Stomach (tissue), 9 donors: ENCODE measurements around the gene EIF3D. TPM values are rescaled to one million over a fixed set of nuclear protein-coding genes. Genes with fewer than 3 reads are reported as not detected.
A peak's percentile ranks its signal among the peaks of the same experiment; 100 is the strongest.

ENCODE experiments used
- DNase-seq, 2 donors: peaks; one replicate each; pipeline versions ENCODE4 v3.0.0 to v3.0.0-alpha.2; 2013 to 2019
- H3K27ac ChIP-seq, 5 donors: fragments of 200-600 bp in 4 of 5; sonication (generic) in 4 of 5; one replicate each; pipeline ENCODE4 v1.5.1; 2013 to 2019; ENCODE audit warnings: mild to moderate bottlenecking in 1 of 5, moderate library complexity in 1 of 5
- H3K27me3 ChIP-seq, 3 donors: fragments of 200-600 bp; sonication (generic); one replicate each; pipeline ENCODE4 v1.5.1; 2017 to 2019; ENCODE audit warnings: mixed run types in 1 of 3
- H3K36me3 ChIP-seq, 4 donors: fragments of 200-600 bp; sonication (generic); 1 replicate in 3 of 4; 2 replicates in 1 of 4; pipeline ENCODE4 v1.5.1; 2016 to 2019
- H3K4me1 ChIP-seq, 4 donors: fragments of 200-600 bp; sonication (generic); one replicate each; pipeline ENCODE4 v1.5.1; 2016 to 2019
- H3K4me3 ChIP-seq, 4 donors: fragments of 200-600 bp; sonication (generic) in 3 of 4; one replicate each; pipeline ENCODE4 v1.5.1; 2016 to 2019; ENCODE audit warnings: mild to moderate bottlenecking in 1 of 4
- H3K9me3 ChIP-seq, 4 donors: fragments of 200-600 bp; sonication (generic); one replicate each; pipeline ENCODE4 v1.5.1; 2016 to 2019
- EP300 ChIP-seq: sonication (generic); formaldehyde crosslinking; IDR thresholded peaks from one replicate; pipeline ENCODE4 v1.6.1; 2017; ENCODE audit warnings: antibody characterized with exemption
- POLR2A ChIP-seq, 4 donors: fragments of 450-650 bp; IDR thresholded peaks; one replicate each; pipeline ENCODE4 v1.6.1; 2016; ENCODE audit warnings: antibody characterized with exemption in 4 of 4, control low read depth in 2 of 4, mild to moderate bottlenecking in 1 of 4, moderate library complexity in 1 of 4
- POLR2AphosphoS5 ChIP-seq, 3 donors: sonication (generic); formaldehyde crosslinking; IDR thresholded peaks; one replicate each; pipeline ENCODE4 v1.6.1; 2016; ENCODE audit warnings: antibody characterized with exemption in 3 of 3
- WGBS, 5 donors: extraction: QIAGEN DNeasy Blood & Tissue Kit in 3 of 5; methylation state at CpG; one replicate each; pipeline versions ENCODE4 v1.1.5 to v1.1.7; 2013 to 2018; 5-methylcytosine and 5-hydroxymethylcytosine counted together
- intact Hi-C: fragments of 100-400 bp; cut with DNase I; formaldehyde crosslinking; loops from one replicate; pipeline ENCODE4 v1.15.1; 2023; ENCODE audit warnings: low total_unique reads
- polyA plus RNA-seq, 3 donors: library from polyadenylated mRNA; stranded (reverse); fragments of 200-250 nt; gene quantifications; one replicate each; pipeline ENCODE4 v1.2.3, GENCODE V29; 2013
- total RNA-seq, 5 donors: library from RNA; depleted of rRNA; stranded (reverse); fragments of >200 nt; gene quantifications; one replicate each; pipeline versions ENCODE4 v1.1.0 to v1.2.3, GENCODE V29; 2014 to 2016
- TF ChIP-seq, protein P1 (sequence below), 7 experiments: fragments of 450-650 bp in 4 of 7; fragments of 200-600 bp in 3 of 7; sonication (generic) in 3 of 7; IDR thresholded peaks; one replicate each; pipeline ENCODE4 v1.5.1; 2016 to 2019; ENCODE audit warnings: antibody characterized with exemption in 7 of 7, control low read depth in 2 of 7, mild to moderate bottlenecking in 1 of 7
- donor health status: healthy with polysubstance abuse.
- donor health status: Bipolar disorder and iron deficiency.
- donor health status: healthy.

Gene EIF3D
- total and polyA plus RNA-seq, 8 donors = 80.4 to 242 (median 187) TPM

DNA sequence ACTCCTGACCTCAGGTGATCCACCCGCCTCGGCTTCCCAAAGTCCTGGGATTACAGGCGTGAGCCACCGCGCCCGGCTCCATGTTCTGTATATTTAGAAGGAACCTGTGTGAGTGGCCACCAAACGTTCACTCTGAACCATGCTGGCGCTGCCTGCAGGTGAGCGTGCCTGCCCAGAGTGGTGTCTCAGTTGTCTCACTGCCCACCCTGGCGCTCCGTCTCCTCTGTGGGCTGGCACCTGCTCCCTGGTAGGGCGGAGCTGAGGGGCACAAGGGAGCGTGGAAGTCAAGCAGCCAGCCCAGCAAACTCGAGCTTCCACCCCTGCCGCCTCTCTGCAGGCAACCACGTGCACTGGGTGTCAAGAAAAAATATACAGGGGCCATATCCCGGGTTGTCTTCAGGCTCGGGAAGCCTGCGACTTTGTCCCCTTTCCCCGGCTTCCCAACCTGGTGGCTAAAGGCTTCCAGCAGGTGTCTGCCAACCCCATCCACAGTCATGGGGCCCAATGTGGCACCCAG, 64.2 kb downstream of the EIF3D start:
- H3K9me3 ChIP-seq = no peaks in the 10 kb centered on the region

DNA sequence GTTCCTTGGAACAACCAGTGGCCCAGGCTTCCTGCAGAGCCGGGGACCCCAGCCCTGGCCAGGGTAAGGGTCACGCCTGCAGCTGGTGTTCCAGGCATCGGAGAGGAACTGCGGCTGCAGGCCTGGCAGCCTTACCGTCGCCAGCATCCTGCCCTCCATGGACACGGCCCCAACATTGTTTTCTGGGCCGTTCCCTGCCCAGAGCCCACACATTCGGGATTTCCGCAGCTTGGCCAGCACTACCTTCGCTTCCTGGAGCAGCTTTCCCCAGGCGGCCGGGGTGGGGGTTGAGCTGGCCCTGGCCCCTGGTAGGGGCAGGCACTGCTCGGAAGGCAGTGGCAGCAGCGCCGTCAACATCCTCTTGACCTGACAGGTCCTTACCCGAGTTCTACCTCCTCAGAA, 65.2 kb downstream of the EIF3D start:
- peaks cover 3 to 19% (median 17%) of the 10 kb centered on the region in 4 donors for H3K36me3 ChIP-seq
- TF ChIP-seq, protein P1, sequence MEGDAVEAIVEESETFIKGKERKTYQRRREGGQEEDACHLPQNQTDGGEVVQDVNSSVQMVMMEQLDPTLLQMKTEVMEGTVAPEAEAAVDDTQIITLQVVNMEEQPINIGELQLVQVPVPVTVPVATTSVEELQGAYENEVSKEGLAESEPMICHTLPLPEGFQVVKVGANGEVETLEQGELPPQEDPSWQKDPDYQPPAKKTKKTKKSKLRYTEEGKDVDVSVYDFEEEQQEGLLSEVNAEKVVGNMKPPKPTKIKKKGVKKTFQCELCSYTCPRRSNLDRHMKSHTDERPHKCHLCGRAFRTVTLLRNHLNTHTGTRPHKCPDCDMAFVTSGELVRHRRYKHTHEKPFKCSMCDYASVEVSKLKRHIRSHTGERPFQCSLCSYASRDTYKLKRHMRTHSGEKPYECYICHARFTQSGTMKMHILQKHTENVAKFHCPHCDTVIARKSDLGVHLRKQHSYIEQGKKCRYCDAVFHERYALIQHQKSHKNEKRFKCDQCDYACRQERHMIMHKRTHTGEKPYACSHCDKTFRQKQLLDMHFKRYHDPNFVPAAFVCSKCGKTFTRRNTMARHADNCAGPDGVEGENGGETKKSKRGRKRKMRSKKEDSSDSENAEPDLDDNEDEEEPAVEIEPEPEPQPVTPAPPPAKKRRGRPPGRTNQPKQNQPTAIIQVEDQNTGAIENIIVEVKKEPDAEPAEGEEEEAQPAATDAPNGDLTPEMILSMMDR (IDR thresholded peaks at IDR 0.05) = no peak
- TF ChIP-seq EP300 (peak; percentile 61), POLR2A (IDR thresholded peaks at IDR 0.05) (no peak), POLR2AphosphoS5 (IDR thresholded peaks at IDR 0.05) (peak in 2 of 3 donors; percentile 4 to 39)
- peak overlapping the region; percentile 7 to 94 (median 82) for H3K27ac ChIP-seq
- H3K9me3 ChIP-seq = no peaks in the 10 kb centered on the region
- WGBS, 5 donors = 72 to 92% (median 86%) methylated on average over 7 to 17 of the region's 17 CpGs
- no peaks in the 10 kb centered on the region for H3K27me3 ChIP-seq
- DNase-seq = no peak
- intact Hi-C loops = no loop called here
- H3K4me3 ChIP-seq = no peak overlapping the region
- peaks cover 30 to 79% (median 51%) of the 10 kb centered on the region in 4 donors for H3K4me1 ChIP-seq

More for the DNA sequence above, 64.2 kb downstream of the EIF3D start:
- intact Hi-C loops = no loop called here
- Histone ChIP-seq H3K36me3 (peaks cover 3 to 19% (median 17%) of the 10 kb centered on the region in 4 donors), H3K4me3 (no peak overlapping the region), H3K4me1 (peaks cover 40 to 81% (median 55%) of the 10 kb centered on the region in 4 donors), H3K27ac (peak overlapping the region; percentile 75 to 94 (median 82)), H3K27me3 (no peaks in the 10 kb centered on the region)
- TF ChIP-seq POLR2AphosphoS5 (IDR thresholded peaks at IDR 0.05) (no peak), POLR2A (IDR thresholded peaks at IDR 0.05) (no peak), EP300 (no peak)
- TF ChIP-seq, protein P1 (IDR thresholded peaks at IDR 0.05) = no peak
- WGBS, 5 donors = 63 to 72% (median 68%) methylated on average over 16 to 20 of the region's 20 CpGs
- no peak for DNase-seq

DNA sequence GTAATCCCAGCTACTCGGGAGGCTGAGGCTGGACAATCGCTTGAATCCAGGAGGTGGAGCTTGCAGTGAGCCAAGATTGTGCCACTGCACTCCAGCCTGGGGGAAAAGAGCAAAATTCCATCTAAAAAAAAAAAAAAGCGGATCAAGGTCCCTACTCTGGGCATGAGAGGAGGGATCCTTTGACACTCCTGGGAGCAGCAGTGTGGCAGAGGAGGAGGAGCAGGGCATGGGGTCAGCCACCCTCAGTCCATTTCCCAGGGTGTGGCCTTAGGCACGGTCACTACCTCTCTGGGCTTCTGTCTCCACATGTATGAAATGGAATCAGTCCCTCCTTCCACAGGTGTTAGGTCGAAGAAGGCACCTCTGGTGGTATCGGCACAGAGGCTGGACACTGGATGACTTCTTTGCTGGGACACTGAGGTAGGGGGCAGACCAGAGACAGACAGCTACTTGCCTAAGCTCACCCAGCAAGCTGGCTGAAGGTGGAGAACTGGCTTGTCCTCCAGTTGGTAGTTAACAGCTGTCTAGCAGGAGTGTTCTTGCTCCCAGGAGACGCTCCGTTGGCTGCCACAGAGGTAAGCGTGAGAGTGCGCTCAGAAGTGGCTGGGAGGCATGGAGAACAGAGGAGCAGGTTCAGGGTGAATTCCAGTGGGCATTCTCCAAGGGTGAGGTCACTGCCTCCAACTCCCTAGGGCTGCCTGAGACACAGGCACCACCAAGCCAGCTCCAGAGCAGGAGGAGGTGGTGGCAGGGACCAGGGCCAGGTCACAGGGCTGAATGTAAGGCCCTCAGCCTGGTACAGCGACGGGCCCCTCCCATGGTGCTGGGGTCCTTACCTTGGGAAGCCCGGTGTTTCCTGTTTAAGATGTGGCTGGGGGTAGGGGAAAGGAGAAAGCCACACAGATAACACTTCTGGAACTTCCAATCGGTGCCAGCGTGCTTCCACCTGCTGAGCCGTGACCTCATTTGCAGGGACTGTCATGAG, 67.0 kb downstream of the EIF3D start:
- H3K4me3 ChIP-seq = no peak overlapping the region
- no peaks in the 10 kb centered on the region for H3K27me3 ChIP-seq
- H3K36me3 ChIP-seq = peaks cover 3 to 10% (median 6%) of the 10 kb centered on the region in 4 donors
- DNase-seq = peak in 1 of 2 donors; percentile 87
- H3K27ac ChIP-seq = peak overlapping the region; percentile 16 to 94 (median 79)
- H3K9me3 ChIP-seq = no peaks in the 10 kb centered on the region
- intact Hi-C loops = no loop called here
- peaks cover 25 to 76% (median 49%) of the 10 kb centered on the region in 4 donors for H3K4me1 ChIP-seq
- TF ChIP-seq POLR2AphosphoS5 (IDR thresholded peaks at IDR 0.05) = peak in 1 of 3 donors; percentile 31
- no peak for TF ChIP-seq EP300
- WGBS, 5 donors = 59 to 73% (median 68%) methylated on average over 11 to 16 of the region's 16 CpGs

Other genes starting within 250 kb of the EIF3D start
- gene MYH9, start 141.2 kb downstream of the EIF3D start, total RNA-seq = 100 to 1,000 TPM; 155 to 620 (median 272) TPM
- 10 to 100 TPM; 46.7 to 79.3 (median 54.3) TPM for gene MYH9, start 141.2 kb downstream of the EIF3D start, polyA plus RNA-seq
- gene TXN2, start 47.5 kb downstream of the EIF3D start, total RNA-seq = 100 to 1,000 TPM in 1 of 5 donors, 10 to 100 TPM in 3, 1 to 10 TPM in 1; 7.0 to 279 (median 43.7) TPM
- 100 to 1,000 TPM in 2 of 3 donors, 10 to 100 TPM in 1; 86.8 to 144 (median 124) TPM for gene TXN2, start 47.5 kb downstream of the EIF3D start, polyA plus RNA-seq
- gene FOXRED2, start 22.1 kb downstream of the EIF3D start, total RNA-seq = 10 to 100 TPM in 1 of 5 donors, 1 to 10 TPM in 4; 2.9 to 17.5 (median 6.5) TPM
- 1 to 10 TPM in 2 of 3 donors, under 1 TPM in 1; 0.76 to 2.5 (median 1.9) TPM for gene FOXRED2, start 22.1 kb downstream of the EIF3D start, polyA plus RNA-seq
- gene CACNG2, start 174.6 kb upstream of the EIF3D start, total RNA-seq = not detected
- gene CACNG2, start 174.6 kb upstream of the EIF3D start, polyA plus RNA-seq = not detected
- gene IFT27, start 247.0 kb upstream of the EIF3D start, total RNA-seq = 10 to 100 TPM in 3 of 5 donors, 1 to 10 TPM in 2; 8.2 to 36.1 (median 13.8) TPM
- gene IFT27, start 247.0 kb upstream of the EIF3D start, polyA plus RNA-seq = 10 to 100 TPM; 19.4 to 31.5 (median 24.6) TPM